ENCODE data around the gene GTF3A. TPM values are rescaled to one million over a fixed set of nuclear protein-coding genes. Genes with fewer than 3 reads are reported as not detected.

Gene GTF3A
- total RNA-seq, 4 donors from 2014 or later = 50.2 to 145 (median 120) TPM

DNA sequence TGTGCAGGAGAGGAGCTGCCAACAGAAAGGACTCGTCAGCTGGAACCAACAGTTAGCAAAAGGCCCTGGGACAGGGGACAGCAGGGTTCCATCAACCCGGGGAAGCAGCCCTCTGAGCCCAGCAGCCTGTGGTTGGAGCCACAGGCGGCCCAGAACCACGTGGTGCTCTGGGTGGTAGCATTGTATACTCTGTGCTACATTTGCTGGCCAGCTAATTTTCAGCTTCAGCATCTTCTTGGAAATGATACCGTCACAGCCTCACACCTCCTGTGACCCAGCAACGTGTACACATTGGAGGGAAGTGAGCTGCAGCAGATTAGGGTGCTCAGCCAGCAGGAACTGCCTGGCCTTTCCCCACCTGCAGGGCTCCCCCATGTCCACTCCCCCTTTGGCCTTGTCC, 39.1 kb downstream of the GTF3A start:
- no peaks in the 10 kb centered on the region for H3K36me3 ChIP-seq
- WGBS, 2 donors = 71 to 82% methylated on average over 6 of the region's 6 CpGs
- intact Hi-C loops (cut with DNase I) = no loop called here
- H3K4me1 ChIP-seq = peaks cover 0 to 4% of the 10 kb centered on the region in 2 donors
- no peak for DNase-seq
- TF ChIP-seq POLR2A (IDR thresholded peaks at IDR 0.05) = no peak
- H3K4me3 ChIP-seq (replicated peaks in 1 of 3) = no peak overlapping the region
- H3K27me3 ChIP-seq = no peaks in the 10 kb centered on the region
- H3K27ac ChIP-seq = no peak overlapping the region
- no peaks in the 10 kb centered on the region for H3K9me3 ChIP-seq

DNA sequence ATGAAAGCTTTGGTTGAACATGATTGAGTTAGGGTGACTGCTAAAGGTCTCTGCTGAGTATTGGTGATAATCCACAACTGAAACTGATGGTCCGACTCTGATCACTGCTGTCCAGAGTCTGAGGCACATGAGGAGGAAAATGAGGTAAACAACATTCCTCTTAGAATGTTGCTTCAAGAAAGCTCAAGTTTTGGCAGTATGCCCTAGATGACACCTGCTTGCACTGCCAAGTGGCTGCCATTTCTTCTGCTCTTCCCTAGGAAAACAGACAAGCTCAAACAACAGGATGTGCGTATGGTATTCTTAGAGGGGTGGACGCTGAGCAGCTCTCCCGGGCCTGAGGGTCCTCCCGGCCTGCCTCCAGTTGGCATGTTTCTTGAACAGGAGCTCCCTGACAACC, 41.2 kb downstream of the GTF3A start:
- Histone ChIP-seq H3K36me3 (no peaks in the 10 kb centered on the region), H3K27me3 (no peaks in the 10 kb centered on the region), H3K4me1 (peaks cover 0 to 4% of the 10 kb centered on the region in 2 donors), H3K4me3 (replicated peaks in 1 of 3) (no peak overlapping the region), H3K9me3 (no peaks in the 10 kb centered on the region), H3K27ac (no peak overlapping the region)
- 48 to 60% methylated on average over 5 of the region's 5 CpGs for WGBS, 2 donors
- no peak for DNase-seq
- intact Hi-C loops (cut with DNase I) = no loop called here
- no peak for TF ChIP-seq POLR2A (IDR thresholded peaks at IDR 0.05)
- TF ChIP-seq, protein P1, sequence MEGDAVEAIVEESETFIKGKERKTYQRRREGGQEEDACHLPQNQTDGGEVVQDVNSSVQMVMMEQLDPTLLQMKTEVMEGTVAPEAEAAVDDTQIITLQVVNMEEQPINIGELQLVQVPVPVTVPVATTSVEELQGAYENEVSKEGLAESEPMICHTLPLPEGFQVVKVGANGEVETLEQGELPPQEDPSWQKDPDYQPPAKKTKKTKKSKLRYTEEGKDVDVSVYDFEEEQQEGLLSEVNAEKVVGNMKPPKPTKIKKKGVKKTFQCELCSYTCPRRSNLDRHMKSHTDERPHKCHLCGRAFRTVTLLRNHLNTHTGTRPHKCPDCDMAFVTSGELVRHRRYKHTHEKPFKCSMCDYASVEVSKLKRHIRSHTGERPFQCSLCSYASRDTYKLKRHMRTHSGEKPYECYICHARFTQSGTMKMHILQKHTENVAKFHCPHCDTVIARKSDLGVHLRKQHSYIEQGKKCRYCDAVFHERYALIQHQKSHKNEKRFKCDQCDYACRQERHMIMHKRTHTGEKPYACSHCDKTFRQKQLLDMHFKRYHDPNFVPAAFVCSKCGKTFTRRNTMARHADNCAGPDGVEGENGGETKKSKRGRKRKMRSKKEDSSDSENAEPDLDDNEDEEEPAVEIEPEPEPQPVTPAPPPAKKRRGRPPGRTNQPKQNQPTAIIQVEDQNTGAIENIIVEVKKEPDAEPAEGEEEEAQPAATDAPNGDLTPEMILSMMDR (IDR thresholded peaks at IDR 0.05) = no peak

DNA sequence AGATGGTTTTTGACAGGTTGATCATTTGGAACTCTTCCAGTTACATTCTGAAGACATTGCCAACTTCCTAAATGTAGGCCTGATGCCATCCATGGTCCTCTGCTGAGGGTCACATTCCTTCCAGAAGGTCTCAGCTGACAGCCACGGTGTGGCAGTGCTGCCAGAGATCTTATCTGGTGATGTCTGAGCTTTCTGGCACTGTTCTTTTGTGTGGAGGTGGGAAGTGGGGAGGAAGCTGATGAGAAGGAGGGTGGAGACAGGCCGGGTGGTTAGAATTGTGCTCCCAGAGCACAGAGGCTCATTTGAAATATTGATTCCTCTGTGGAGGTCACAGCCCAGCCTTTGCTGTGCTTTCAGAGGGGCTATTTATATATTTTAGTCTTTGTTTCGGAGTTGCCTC, 42.1 kb downstream of the GTF3A start:
- no peaks in the 10 kb centered on the region for H3K9me3 ChIP-seq
- no peak overlapping the region for H3K27ac ChIP-seq
- no peak for DNase-seq
- no peak overlapping the region for H3K4me3 ChIP-seq (replicated peaks in 1 of 3)
- 29 to 30% methylated on average over 3 of the region's 3 CpGs for WGBS, 2 donors
- no peak for TF ChIP-seq POLR2A (IDR thresholded peaks at IDR 0.05)
- TF ChIP-seq, protein P1 (IDR thresholded peaks at IDR 0.05) = no peak
- no peaks in the 10 kb centered on the region for H3K27me3 ChIP-seq
- H3K36me3 ChIP-seq = no peaks in the 10 kb centered on the region
- intact Hi-C loops (cut with DNase I) = no loop called here
- peaks cover 0 to 4% of the 10 kb centered on the region in 2 donors for H3K4me1 ChIP-seq

DNA sequence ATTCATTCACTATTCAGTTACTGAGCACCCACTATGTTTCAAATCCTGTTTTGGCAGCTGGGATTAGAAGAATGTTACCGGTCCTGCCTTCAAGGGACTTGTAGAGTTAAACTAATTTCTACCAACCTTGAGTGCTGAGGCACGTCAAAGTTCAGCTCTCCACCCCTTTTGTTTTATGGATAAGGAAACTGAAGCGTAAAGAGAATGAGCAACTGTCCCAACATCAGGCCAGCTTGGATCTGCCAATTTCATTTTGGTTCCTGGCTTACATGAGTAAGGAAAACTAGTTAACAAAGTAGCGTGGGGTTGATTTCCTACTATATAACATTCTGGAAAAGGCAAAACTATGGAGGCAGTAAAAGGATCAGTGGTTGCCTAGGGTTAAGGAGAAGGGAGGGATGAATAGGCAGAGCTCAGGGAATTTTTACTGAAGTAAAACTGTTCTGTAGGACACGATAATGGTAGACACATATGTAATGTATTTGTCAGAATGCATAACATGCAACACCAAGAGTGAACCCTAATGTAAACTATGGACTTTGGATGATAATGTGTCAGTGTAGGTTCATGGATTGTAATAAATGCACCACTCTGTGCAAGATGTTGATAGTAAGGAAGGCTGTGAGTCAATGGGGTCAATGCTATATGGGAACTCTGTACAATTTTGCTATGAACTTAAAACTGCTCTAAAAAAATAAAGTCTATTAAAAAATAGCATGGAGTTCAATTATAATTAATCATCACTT, 45.8 kb downstream of the GTF3A start:
- no peaks in the 10 kb centered on the region for H3K9me3 ChIP-seq
- TF ChIP-seq, protein P1 (IDR thresholded peaks at IDR 0.05) = no peak
- no peak for TF ChIP-seq POLR2A (IDR thresholded peaks at IDR 0.05)
- peaks cover 0 to 4% of the 10 kb centered on the region in 2 donors for H3K4me1 ChIP-seq
- no peaks in the 10 kb centered on the region for H3K36me3 ChIP-seq
- no peak overlapping the region for H3K27ac ChIP-seq
- no peak for DNase-seq
- no peaks in the 10 kb centered on the region for H3K27me3 ChIP-seq
- intact Hi-C loops (cut with DNase I) = no loop called here
- no peak overlapping the region for H3K4me3 ChIP-seq (replicated peaks in 1 of 3)
- 76 to 77% methylated on average over 5 of the region's 5 CpGs for WGBS, 2 donors

DNA sequence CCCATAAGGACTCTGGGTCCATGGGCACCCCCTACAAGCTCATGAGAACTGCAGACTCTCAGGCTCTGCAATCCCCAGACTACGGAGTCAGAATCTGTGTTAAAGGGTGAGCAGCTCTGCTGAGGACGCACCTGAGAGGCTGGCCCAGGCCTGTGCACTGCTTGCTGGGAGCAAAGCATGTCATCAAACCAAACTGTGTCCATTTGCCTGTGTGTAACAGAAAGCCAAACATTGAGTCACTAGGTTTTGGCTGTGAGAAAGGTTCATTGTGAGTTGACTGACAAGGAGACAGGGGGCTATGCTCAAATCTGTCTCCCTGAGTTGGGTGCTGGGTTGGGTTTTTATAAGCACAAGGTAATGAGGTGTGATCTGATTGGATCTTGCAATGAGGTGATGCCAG, 48.0 kb downstream of the GTF3A start:
- 93% methylated on average over 2 of the region's 2 CpGs for WGBS, 2 donors

More for the DNA sequence above, 48.0 kb downstream of the GTF3A start:
- no peaks in the 10 kb centered on the region for H3K4me1 ChIP-seq
- no peak for DNase-seq
- intact Hi-C loops (cut with DNase I) = no loop called here
- no peak overlapping the region for H3K27ac ChIP-seq
- no peak for TF ChIP-seq POLR2A (IDR thresholded peaks at IDR 0.05)
- TF ChIP-seq, protein P1 (IDR thresholded peaks at IDR 0.05) = no peak
- no peaks in the 10 kb centered on the region for H3K27me3 ChIP-seq
- H3K36me3 ChIP-seq = no peaks in the 10 kb centered on the region
- H3K4me3 ChIP-seq (replicated peaks in 1 of 3) = no peak overlapping the region
- H3K9me3 ChIP-seq = no peaks in the 10 kb centered on the region
